COLO668 (cell line): Measurements from ENCODE around the gene TYRO3.

Experiments used
- DNase-seq: peaks from one replicate; lab custom pipeline; 2025; ENCODE audit not compliant: unreplicated experiment; lab: John Stamatoyannopoulos, UW

Gene TYRO3

DNA sequence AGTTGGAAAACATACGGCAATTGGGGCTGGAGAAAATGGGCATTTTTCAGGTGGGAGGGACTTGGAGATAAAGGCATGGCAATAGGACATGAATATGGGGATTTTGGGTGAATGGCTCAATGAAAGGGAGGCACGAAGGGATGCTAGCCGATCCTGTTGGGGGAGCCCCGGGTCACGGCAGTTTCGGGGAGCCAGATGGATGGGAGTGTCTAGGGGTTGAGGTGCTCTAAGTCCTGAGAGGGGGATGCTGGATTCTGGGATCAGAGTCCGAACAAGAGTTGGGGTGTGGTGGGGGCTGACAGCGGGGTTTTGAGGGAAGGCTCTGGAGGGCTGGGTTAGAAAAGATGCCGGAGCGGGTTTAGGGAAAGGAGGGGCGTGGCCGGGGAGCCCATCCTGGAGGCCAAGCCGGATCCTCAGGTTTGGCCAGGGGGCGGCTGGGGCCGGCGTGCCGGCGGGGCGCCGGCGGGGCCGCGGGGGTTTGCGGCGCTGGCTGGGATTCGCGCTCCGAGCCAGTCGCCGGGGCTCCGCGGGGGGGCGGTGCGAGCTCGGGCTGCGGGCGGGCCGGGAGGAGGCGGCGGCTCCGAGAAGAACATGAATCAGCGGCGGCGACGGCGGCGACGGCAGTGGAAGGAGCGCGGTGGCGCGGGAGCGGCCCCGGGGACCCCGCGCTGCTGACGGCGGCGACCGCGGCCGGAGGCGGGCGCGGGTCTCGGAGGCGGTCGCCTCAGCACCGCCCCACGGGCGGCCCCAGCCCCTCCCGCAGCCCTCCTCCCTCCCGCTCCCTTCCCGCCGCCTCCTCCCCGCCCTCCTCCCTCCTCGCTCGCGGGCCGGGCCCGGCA lies at the start of gene TYRO3:
Gene TYRO3, plus strand, starts transcription at position 813 of the 839 bp plus-strand sequence. CDS start 46 bp downstream, outside the sequence.
- peak; percentile 64 for DNase-seq

DNA sequence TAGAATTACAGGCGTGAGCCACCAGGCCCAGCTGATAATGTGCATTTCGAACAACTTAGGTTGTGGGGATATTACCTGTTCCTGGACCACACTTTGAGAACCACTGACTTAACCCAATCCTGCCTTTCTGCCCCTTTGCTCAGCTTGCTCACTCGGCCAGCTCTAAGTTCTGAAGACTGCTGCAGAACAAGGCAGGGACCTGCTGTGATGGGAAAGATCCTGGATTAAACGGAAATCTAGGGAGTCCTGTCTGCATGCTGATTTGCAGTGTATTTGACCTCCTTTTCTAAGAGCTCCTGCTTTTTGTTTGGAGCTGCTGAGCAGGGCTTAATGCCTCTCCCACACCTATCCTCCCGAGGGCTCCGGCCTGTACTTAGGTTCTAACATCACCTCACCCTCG lies 48.3 kb upstream of the TYRO3 start:
- DNase-seq = no peak

DNA sequence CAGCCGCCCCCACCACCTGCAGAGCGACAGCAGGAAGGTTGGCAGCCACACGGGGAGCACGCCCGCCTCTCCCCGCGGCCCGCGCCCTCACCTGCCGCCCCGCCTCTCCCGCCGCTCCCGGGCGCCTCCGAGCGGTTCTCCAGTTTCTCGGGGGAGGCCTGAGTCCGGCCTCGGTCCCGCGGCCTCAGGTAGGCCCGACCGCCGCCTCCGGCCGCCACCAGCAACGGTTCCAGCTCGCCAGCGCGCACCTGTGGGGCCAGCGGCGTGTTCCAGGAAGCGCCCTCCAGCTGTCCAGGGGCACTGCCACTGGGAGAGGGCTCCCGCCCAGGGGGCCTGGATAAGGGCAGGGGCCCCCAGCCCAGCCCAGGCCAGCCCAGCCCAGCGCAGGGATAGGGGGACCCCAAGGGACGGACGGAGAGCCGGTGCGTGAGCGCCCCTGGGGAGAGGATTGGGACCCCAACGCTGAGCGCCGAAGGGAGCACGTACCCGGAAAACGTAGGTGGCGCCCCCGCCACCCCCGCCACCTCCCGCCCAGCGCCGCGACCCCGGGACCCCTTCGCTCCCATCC lies 47.6 kb upstream of the TYRO3 start:
- DNase-seq = peak; percentile 82

DNA sequence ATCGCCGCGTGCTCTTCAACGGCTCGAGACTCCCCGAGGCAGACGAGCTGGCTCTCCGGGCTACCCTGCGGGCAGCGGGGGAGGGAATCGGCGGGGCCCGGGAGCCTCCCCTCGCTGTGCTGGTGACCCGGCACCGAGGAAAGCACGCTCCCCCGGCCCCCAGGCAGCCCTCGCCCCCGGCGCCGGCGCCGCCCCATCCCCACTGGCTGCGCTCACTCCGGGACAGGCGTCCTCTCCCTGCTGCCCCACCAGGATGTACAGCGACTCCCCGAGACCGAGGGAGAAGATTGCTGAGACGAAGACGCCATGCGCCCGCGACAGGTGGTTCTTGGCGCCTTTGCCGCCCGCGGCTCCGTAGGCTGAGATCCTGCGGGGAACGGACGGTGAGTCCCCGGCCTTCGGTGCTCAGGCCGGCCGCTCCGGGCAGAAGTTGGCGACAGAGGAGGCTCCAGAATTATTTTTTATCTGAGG lies 47.1 kb upstream of the TYRO3 start:
- DNase-seq = peak; percentile 71

DNA sequence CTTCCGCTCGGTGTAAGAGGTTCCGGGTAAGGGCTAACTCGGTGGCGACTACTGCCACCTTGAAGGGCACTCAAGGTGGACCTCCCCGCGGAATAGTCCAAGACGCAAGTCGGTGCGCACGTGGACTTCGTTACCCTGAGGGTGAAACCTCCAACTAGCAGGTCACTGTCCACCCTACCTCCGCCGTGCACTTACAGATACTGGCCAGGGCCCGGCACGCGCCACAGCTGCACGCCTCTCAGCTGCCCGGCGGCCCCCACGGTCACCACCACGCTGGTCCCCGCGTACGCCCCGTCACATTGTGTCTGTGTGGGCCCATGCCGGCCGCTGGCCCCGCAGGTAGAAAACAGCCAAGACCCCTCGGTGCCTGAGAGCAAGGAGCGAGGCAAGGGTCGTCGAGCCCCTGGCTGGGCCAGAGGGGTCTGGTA lies 46.5 kb upstream of the TYRO3 start:
- no peak for DNase-seq

DNA sequence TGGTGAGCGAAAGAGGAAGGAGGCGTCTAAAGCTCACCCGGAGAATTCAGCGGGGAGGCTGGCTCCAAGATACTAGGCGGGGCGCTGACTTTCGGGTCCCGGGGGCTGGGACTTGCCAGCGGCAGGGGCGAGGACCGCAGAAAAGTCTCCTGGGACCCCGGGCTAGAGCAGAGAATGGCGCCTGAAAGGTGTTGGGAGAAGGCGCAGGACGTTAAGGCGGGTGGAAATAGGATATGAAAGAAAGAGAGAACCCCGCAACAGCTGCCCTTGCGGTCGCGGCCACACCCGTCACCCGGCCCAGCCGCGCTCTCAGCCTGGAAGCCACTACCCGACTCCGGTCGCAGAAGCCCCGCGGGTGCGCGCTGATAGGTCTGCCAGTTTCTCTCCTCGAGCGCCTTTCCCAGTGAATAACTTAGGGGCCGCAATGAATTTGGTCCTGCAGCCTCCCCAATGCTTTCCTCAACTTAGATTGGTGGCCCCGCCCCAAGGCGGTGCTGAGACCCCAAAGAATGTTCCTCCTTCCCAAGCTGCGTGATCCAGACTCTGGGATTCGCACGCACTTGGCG lies 46.0 kb upstream of the TYRO3 start:
- DNase-seq = peak; percentile 13

DNA sequence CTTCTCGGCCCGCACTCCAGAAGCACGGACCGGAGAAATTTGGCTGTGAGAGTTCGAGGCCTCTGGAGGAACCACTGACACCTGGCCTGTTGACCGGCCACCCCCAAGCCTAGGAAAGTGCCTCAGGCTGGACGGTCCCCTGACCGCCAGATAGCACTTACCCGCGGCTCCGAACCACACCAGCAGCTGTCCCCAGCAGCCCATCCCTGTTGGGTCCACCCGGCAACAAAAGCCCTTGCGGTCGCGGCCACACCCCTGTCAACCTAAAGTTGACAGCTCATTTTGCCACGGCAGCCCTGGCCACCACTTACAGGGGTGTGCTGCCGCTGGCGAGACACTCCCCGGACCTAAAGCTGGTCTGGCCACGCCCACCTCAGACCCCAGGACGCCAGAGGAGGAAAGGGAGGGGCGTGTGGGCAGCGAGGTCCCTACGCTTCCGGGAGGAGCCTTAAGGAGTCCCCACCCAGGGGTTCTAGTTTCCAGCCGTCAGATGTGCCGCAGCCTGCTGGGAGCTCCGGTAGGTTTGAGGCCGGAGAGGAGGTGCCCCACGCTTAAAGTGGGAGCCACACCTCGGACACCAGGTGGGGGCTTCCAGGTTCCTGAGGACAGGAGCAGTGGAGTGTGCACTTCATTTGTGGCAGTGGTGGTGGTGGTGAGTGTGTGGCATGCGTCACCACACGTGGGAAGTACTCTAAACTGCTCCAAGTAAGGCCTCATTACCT lies 45.3 kb upstream of the TYRO3 start, which contains the start of gene LTK:
Gene LTK, minus strand, starts transcription at position 322 of the 722 bp plus-strand sequence. Its CDS starts 118 bp downstream, at position 204.
- DNase-seq = peak; percentile 9

DNA sequence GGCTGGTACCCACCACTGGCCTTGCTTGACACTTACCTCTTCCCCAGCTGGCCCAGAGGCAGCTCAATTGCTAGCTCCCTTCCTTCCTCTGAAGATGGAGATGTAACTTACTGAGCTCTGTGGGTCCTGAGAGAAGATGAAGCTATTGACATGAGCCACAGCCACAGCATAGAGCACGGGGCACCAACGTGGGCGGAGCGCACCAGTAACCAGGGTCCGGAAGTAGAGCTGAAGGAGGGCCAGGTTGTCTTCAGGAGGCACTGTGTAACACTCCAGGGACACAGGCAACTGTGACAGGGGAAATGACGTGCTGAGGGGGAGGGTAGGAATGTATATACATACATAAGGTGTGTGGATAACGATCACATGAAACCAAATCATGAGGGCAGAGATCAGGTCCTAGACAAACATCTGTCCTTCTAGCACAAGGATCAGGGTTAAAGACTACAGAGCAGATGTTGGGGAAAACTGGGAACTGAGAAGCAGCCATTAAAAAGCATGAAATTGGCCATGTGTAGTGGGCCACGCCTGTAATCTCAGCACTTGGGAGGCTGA lies 41.0 kb upstream of the TYRO3 start:
- no peak for DNase-seq

DNA sequence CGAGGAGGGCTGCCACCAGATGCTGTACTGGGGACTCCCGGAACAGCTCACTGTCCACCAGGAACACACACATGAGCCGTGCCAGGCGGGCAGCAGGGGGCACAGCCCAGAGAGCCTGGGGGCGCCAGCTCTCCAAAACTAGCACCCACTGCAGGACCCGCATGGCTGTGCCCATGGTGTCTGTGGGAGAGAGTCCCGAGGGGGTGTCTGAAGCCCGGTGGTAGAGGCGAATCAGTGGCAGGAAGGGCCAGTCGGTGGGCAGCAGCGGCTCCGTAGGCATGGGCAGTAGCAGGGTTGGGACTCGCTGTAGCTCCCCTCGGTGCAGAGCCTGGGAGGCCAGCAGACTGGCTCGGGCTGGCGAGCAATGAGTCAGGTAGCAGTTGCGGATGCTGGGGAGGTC lies 38.4 kb upstream of the TYRO3 start:
- DNase-seq = no peak

DNA sequence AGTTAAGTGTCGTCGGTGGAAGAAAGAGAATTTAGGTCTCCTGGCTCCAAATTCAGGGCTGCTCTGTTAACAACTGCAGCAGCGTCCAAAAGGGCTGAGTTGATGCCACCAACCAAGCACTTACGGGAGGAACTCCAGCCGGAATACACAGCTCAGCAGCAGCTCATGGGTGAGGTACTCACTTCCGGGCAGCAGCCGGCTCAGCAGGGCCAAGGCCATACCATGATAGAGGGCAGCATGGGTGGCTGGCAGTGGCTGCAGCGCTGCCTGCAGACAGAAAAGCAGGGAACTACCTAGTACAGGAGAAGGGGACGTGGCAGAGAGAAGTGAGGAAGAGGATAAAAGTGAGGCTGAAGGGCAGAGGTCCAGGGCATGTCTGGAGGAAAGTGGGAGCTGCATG lies 37.4 kb upstream of the TYRO3 start:
- DNase-seq = no peak

DNA sequence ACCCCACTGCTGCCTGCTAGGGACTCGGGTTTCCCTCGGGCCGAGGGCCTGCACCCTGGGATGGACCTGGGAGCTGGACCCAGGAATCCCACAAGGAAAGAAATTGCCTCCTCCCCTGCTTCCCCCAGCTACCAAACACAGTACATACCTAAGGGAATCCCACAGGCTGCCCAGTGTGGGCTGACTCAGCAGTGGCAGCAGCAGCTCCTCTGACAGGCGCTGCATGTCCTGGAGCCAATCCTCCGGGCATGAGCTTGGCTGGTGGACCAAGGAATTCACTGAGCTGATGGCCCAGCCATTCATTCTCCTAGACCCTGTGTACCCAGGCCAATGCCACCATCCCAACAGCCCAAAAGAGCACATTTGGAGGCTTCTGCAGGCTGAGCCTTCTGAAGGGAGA lies 35.9 kb upstream of the TYRO3 start:
- no peak for DNase-seq

DNA sequence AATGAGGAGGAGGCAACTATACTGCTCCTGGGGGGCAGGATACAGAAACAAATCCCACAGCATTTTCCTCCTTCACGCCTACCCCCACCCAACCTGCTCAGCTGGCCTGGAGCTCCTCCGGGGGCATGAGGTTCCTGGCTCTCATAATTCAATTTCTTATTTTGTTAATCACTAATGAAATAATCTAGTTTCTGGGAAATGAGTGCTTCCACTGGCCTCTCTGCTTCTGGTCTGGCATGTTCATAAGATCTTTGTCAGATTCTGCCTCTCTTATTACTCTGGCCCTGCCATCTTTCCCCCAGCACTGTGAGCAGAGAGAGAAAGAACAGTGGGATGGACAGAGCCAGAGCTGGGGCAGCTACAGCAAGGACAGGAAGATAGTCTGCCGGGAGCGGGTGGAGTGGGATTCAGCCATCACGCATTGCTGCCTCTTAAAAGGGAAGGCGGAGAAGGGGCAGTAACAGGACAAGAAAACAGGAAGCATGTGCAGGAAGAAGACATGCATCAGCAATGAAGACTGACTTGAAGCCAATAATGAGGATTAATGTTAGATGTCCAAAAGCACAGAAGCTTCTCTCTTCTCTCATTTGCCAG lies 28.6 kb upstream of the TYRO3 start:
- DNase-seq = no peak

DNA sequence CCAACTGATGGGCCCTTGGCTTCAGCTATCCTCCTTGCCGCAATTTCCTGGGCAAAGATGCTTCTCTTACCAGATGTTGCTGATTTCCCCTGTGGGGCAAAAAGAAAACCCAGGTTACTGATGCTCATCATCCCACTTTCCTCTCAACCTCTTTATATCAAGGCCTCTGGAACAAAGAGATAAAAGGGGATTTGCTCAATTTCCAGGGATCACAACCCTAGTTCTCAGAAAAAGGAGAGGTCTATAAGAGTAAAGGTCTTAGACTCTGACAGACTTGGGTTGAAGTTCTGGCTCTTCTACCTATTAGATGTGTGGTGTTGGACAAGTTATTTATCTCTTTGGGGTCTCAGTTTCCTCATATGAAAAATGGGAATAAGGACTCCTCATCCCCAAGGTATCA lies 23.5 kb upstream of the TYRO3 start:
- no peak for DNase-seq

DNA sequence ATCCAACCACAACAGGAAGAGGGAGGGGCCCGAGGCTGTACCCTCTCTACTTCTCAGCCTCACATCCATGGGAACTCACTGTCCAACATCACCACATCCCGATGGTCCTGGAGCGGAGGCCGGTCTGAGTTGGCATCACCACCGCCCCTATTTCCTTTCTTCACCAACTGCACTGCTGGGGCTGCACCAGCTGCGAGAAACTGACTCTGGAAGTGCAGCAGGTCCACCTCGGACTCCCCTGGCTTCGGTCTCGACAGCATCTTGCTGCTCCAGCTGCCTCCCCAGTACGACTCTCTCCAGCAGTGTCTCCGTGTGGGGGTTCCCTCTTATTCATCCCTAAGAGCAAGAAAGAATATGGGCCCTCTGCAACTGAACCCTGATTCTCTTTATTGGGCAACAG lies 22.1 kb upstream of the TYRO3 start:
- no peak for DNase-seq

DNA sequence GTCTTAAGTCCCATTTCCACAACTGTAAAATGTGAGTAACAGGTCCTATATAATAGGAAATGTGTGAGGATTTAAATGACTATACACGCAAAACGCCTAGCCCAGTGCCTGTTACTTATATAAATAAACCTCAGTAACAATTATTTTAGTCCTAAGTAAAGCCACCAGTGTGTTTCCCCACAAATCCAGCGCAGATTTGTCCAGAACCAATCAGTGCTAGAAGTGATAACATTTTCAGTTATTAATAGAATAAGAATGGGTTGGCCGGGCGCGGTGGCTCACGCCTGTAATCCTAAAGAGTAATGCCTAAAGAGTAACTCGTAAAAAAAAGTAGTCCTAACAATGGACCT lies 15.5 kb upstream of the TYRO3 start:
- DNase-seq = no peak

DNA sequence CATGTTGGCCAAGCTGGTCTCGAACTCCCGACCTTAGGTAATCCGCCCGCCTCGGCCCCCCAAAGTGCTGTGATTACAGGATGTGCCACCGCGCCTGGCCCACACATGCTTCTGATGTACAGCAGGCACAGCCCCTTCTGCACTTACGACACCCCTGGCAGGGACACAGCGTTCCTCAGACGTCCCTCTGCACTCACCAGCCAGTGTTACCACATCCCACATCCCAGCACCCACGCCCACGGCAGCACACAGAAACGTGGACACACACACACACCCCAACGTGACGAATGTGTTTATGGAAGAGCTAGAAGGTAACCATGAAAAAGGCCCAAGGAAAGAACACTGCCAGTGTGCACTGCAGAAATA lies 14.4 kb upstream of the TYRO3 start:
- DNase-seq = no peak

DNA sequence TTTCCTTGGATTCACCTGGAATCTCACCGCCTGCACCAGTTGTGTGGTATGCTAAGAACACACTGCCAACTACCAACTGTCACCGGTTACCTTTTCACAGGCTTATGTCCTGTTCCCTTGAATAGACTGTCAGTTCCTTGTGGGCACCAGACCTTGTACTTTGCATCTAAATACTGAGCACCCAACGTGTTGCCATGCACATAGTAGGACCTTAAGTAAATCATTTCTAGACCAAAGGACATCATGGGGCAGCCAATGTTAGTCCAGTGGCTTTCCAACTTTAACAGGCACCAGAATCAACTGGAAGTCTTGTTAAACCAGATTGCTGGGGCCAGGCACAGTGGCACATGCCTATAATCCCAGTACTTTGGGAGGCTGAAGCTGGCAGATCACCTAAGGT lies 13.8 kb upstream of the TYRO3 start:
- no peak for DNase-seq

DNA sequence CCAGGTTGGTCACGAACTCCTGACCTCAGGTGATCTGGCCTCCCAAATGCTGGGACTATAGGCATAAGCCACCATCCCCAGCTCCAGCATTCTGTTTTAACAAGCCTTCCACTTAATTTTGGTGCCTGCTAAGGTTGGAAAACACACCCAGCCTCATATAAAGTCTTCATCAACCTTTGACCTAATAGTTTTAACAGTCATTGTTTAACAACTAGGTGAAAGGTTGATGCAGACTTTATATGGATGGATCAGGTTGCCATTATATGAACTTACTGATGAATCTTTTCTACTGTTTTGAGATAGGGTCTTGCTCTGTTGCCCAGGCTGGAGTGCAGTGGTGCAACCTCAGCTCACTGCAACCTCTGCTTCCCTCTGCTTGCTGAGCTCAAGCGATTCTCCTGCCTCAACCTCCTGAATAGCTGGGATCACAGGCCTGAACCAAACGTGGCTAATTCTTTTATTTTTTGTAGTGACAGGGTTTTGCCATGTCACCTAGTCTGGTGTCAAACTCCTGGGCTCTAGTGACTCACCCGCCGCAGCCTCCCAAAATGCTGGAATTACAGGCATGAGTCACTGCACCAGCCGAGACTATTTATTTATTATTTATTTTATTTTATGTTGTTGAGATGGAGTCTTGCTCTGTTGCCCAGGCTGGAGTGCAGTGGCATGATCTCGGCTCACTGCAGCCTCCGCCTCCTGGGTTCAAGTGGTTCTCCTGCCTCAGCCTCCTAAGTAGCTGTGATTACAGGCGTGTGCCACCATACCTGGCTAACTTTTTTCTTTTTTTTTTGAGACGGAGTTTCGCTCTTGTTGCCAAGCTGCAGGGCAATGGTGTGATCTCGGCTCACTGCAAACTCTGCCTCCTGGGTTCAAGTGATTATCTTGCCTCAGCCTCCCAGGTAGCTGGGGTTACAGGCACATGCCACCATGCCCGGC lies 11.9 kb upstream of the TYRO3 start:
- no peak for DNase-seq

DNA sequence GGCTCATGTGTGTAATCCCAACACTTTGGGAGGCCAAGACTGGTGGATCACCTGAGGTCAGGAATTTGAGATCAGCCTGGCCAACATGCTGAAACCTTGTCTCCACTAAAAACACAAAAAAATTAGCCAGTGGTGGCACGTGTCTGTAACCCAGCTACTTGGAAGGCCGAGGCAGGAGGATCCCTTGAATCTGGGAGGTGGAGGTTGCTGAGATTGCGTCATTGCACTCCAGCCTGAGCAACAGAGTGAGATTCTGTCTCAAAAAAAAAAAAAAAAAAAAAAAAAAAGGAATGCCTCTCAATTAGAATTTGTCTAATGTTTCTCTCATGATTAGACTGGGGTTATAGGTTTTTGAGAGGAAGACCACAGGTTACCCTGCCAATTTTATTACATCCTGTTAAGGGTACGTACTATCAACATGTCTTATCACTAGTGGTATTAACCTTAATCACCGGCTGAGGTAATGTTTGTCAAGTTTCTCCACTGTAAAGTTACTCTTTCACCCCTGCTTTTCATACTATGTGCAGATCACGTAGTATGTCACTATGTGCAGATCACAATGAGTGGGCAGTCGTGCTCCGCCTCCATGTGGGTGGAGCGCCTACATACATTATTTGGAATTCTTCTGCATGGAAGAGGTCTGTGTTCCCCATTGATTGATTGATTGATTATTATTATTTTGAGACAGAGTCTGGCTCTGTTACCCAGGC lies 8.8 kb upstream of the TYRO3 start:
- no peak for DNase-seq
